ENCODE data around the gene TMC8.
A peak's percentile ranks its signal among the peaks of the same experiment; 100 is the strongest.
"Not testable (repeated sequence)": the region's sequence is repeated elsewhere in the genome, so short reads cannot be mapped to it uniquely, and the experiment has no call there.

The TMC8 gene

GRCh38 chr17:78164748-78165607, 34.4 kb downstream of the TMC8 start:
- DNase-seq = no peak

GRCh38 chr17:78166416-78166815, 35.8 kb downstream of the TMC8 start:
- DNase-seq = no peak

- DNase-seq = peak; percentile 31
Measured at GRCh38 chr17:78168242-78168902, 37.8 kb downstream of the TMC8 start, which contains the start of gene SYNGR2. TSS of gene SYNGR2 (plus strand) at chr17:78168581. CDS start at chr17:78168617, 36 bp downstream.

GRCh38 chr17:78168903-78169793, 38.6 kb downstream of the TMC8 start:
- no peak for DNase-seq

GRCh38 chr17:78170692-78171590, 40.4 kb downstream of the TMC8 start:
- no peak for DNase-seq

GRCh38 chr17:78171591-78172248, 41.1 kb downstream of the TMC8 start:
- DNase-seq = not testable (repeated sequence)

- no peak for DNase-seq
Measured at GRCh38 chr17:78172249-78173051, 41.9 kb downstream of the TMC8 start.

- DNase-seq = no peak
Measured at GRCh38 chr17:78173097-78173715, 42.6 kb downstream of the TMC8 start.

- DNase-seq = no peak
Measured at GRCh38 chr17:78174346-78174869, 43.8 kb downstream of the TMC8 start.

- DNase-seq = no peak
Measured at GRCh38 chr17:78174870-78175642, 44.5 kb downstream of the TMC8 start.

- no peak for DNase-seq
Measured at GRCh38 chr17:78175643-78175981, 45.0 kb downstream of the TMC8 start.

- DNase-seq = peak; percentile 35
Measured at GRCh38 chr17:78176548-78177025, 46.0 kb downstream of the TMC8 start.

- DNase-seq = peak; percentile 21
Measured at GRCh38 chr17:78179372-78179771, 48.8 kb downstream of the TMC8 start.

GRCh38 chr17:78180083-78180482, 49.5 kb downstream of the TMC8 start:
- DNase-seq = no peak

GRCh38 chr17:78180508-78180907, 49.9 kb downstream of the TMC8 start:
- DNase-seq = no peak

- no peak for DNase-seq
Measured at GRCh38 chr17:78182504-78182903, 51.9 kb downstream of the TMC8 start.

- DNase-seq = no peak
Measured at GRCh38 chr17:78183916-78184315, 53.3 kb downstream of the TMC8 start.

- no peak for DNase-seq
Measured at GRCh38 chr17:78184351-78184750, 53.8 kb downstream of the TMC8 start.

GRCh38 chr17:78184868-78185267, 54.3 kb downstream of the TMC8 start:
- DNase-seq = no peak
